ENCODE measurements around the gene PTGES. TPM values are rescaled to one million over a fixed set of nuclear protein-coding genes. Genes with fewer than 3 reads are reported as not detected.
A peak's percentile ranks its signal among the peaks of the same experiment; 100 is the strongest.
"Not testable (repeated sequence)": the region's sequence is repeated elsewhere in the genome, so short reads cannot be mapped to it uniquely, and the experiment has no call there.

PTGES gene
- total RNA-seq, 1 donor from 2014 or later: 11.1 TPM

DNA sequence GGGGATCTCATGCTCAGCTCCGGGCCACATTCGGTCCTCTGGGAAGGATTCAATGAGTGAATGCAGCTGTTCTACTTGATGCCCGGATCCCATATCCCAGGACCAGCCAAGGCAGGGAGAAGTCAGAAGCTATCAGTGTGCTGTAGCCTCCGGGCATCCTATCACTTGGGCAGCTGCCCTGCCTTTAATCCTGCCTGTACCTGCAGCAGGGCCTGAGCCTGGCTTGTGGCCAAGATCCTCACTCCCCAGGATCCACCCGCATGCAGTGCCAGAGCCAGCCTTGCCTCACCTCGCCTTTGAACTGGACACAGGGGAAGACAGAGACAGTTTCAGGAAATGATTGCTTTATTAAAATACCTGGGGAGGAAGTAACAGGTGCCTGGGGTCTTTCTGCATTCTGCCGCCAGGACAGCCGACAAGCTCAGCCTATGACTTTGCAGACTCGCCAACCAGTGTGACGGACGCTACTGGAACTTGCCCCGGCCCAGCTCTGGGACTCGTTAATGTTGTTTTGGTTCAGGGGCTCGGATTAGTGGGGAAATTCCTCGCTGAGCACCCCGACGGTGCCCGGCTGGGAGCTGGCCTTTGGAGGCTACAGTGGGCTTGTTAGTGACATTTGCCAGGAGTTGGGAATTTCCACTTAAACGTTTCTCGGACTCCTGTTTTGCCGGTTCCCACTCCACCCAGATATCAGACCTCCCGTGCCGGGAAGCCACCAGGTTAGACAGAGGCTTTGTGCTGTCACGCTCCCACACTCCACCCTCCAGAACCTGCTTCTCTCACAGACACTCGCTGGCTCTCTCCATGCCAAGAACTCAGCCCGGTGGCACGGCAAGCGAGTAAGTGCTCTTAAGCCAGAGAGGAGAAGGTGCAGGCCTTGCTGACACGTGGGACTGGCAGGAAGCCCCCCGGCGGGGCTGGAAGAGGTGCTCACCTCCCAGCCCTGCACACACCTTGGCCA is 721 bp downstream of the PTGES start:
- DNase-seq (ENCODE audit: low read depth): peak; percentile 87

DNA sequence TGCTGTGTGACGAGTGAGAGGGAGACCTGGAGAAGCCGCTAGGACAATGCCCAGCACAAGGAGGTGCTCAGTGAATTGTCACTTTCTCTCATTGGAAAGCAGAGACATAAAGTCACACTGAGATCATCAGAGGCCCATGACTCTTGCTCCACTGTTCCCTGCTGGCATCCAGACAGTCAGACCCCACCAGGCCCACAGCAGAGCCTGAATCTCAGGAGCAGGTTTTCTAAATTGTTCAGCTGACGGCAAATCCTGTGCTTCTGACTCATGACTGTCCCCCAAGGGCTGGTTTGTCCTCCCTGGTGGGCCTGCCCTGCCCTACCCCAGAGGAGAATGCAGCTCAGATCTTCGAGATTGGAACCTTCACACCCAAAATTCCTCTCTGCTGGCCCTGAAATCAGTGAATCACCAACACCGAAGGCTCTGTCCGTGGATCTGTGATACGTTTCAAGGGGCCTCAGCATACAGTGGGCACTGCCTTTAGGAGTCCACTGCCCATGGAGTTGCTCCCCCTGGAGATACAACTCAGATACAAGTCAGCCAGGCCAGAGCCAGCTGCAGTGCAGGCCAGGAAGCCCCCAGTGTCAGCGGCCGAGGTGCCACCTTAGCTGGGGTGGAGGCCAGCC is 2.7 kb downstream of the PTGES start:
- Histone ChIP-seq H3K4me3 (ENCODE audit: low read depth, low read length) (no peak overlapping the region), H3K27me3 (ENCODE audit: control insufficient read depth, insufficient read depth, low read length) (peaks cover 4% of the 10 kb centered on the region), H3K36me3 (ENCODE audit: control insufficient read depth, insufficient read depth, low read length) (no peaks in the 10 kb centered on the region)
- TF ChIP-seq, protein P1, sequence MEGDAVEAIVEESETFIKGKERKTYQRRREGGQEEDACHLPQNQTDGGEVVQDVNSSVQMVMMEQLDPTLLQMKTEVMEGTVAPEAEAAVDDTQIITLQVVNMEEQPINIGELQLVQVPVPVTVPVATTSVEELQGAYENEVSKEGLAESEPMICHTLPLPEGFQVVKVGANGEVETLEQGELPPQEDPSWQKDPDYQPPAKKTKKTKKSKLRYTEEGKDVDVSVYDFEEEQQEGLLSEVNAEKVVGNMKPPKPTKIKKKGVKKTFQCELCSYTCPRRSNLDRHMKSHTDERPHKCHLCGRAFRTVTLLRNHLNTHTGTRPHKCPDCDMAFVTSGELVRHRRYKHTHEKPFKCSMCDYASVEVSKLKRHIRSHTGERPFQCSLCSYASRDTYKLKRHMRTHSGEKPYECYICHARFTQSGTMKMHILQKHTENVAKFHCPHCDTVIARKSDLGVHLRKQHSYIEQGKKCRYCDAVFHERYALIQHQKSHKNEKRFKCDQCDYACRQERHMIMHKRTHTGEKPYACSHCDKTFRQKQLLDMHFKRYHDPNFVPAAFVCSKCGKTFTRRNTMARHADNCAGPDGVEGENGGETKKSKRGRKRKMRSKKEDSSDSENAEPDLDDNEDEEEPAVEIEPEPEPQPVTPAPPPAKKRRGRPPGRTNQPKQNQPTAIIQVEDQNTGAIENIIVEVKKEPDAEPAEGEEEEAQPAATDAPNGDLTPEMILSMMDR (IDR thresholded peaks at IDR 0.05; ENCODE audit: insufficient read depth, low read length, severe bottlenecking): no peak
- DNase-seq (ENCODE audit: low read depth) (peak; percentile 40), FAIRE-seq (no peak)

More for the DNA sequence above, 721 bp downstream of the PTGES start:
- no peak for FAIRE-seq
- Histone ChIP-seq H3K4me3 (ENCODE audit: low read depth, low read length) (no peak overlapping the region), H3K27me3 (ENCODE audit: control insufficient read depth, insufficient read depth, low read length) (peaks cover 7% of the 10 kb centered on the region), H3K36me3 (ENCODE audit: control insufficient read depth, insufficient read depth, low read length) (no peaks in the 10 kb centered on the region)
- TF ChIP-seq, protein P1 (IDR thresholded peaks at IDR 0.05; ENCODE audit: insufficient read depth, low read length, severe bottlenecking): no peak

DNA sequence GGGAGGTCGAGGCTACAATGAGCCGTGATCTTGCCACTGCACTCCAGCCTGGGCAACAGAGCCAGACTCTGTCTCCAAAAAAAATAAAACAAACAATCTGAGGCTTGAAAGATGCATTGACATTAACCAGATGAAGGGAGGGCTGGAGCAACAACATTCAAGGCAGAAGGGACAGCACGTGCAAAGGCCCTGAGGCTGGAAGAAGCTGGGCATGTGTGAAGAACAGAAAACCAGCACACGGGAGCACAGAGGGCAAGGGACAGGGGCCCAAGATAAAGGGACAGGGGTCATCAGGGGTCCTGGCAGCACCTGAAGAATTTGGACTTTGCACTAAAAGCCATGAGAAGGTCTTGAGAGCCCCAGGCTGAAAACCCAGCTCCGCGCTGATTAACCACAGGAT is 3.3 kb downstream of the PTGES start:
- Histone ChIP-seq H3K4me3 (ENCODE audit: low read depth, low read length) (no peak overlapping the region), H3K36me3 (ENCODE audit: control insufficient read depth, insufficient read depth, low read length) (no peaks in the 10 kb centered on the region), H3K27me3 (ENCODE audit: control insufficient read depth, insufficient read depth, low read length) (peaks cover 3% of the 10 kb centered on the region)
- DNase-seq (ENCODE audit: low read depth): no peak
- no peak for FAIRE-seq
- TF ChIP-seq, protein P1 (IDR thresholded peaks at IDR 0.05; ENCODE audit: insufficient read depth, low read length, severe bottlenecking): no peak

DNA sequence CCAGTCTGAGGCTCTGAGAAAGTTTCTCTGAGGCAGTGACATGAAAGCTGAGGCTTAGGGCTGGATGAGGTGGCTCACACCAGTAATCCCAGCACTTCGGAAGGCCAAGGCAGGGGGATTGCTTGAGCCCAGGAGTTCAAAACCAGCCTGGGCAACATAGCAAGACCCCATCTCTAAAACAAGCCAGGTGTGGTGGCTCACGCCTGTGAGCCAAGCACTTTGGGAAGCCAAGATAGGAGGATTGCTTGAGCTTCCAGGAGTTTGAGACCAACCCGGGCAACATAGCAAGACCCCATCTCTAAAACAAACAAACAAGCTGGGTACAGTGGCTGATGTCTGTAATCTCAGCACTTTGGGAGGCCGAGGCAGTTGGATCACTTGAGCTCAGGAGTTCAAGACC is 3.8 kb downstream of the PTGES start:
- DNase-seq (ENCODE audit: low read depth); H3K4me3 ChIP-seq (ENCODE audit: low read depth, low read length); H3K27me3 ChIP-seq (ENCODE audit: control insufficient read depth, insufficient read depth, low read length); FAIRE-seq; H3K36me3 ChIP-seq (ENCODE audit: control insufficient read depth, insufficient read depth, low read length): not testable (repeated sequence)

DNA sequence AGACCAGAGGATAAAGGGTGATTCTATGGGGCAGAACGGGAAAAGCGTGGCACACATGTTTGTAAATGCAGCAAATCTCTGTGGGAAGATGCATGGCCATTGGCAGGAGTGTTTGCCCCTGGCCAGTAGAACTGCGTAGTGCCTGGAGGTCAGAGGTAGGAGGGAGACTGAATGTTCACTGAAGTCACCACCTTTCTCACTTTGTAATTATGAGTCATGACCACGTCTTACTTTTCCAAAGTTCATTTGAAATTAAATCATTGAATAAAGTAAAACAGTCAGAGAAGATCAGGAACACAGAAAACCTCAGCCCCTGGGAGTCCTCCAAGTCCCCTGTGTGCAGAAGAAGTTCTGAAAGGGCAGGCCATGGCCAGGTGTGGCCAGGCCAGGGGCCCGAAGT is 4.6 kb downstream of the PTGES start:
- no peaks in the 10 kb centered on the region for H3K36me3 ChIP-seq (ENCODE audit: control insufficient read depth, insufficient read depth, low read length)
- FAIRE-seq: no peak
- no peaks in the 10 kb centered on the region for H3K27me3 ChIP-seq (ENCODE audit: control insufficient read depth, insufficient read depth, low read length)
- DNase-seq (ENCODE audit: low read depth): peak; percentile 65
- TF ChIP-seq, protein P1 (IDR thresholded peaks at IDR 0.05; ENCODE audit: insufficient read depth, low read length, severe bottlenecking): no peak
- no peak overlapping the region for H3K4me3 ChIP-seq (ENCODE audit: low read depth, low read length)

DNA sequence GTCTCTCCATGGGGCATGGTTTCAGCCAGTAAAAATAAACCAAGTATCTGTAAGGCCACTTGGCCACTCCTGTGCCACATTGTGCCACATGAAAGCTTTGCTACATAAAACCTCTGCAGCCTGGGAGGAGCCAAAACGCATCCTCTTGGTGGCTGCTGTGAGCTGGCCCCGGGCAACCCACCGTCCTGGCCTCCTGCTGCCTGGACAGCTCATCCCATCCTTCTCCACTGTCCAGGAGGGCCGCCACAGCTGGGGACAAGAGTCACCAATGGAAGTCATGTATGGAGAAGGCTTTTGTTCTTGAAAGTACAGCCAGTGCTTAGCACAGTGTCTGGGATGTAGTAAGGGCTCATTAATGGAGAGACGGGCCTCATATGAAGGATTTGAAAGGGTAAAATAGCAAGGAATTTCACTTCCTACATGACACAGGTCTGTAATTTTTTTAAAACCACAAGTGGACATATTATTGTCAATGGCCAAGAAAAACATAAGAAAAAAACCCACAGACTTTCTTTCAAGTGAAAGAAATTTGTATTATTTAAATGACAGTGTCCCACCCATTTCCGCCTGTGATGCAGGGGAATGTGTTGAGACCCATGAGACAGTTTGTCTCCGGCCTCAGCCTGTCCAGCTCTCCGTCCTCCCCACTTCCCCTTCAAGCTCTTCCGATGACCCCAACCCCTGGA is 6.6 kb downstream of the PTGES start:
- FAIRE-seq: no peak
- Histone ChIP-seq H3K4me3 (ENCODE audit: low read depth, low read length) (no peak overlapping the region), H3K36me3 (ENCODE audit: control insufficient read depth, insufficient read depth, low read length) (no peaks in the 10 kb centered on the region), H3K27me3 (ENCODE audit: control insufficient read depth, insufficient read depth, low read length) (no peaks in the 10 kb centered on the region)
- no peak for DNase-seq (ENCODE audit: low read depth)
- TF ChIP-seq, protein P1 (IDR thresholded peaks at IDR 0.05; ENCODE audit: insufficient read depth, low read length, severe bottlenecking): no peak

Data from bronchial epithelial cell (primary cell).